Loucy (cell line): Measurements from ENCODE around the gene XPO4.
"Not testable (repeated sequence)": the region's sequence is repeated elsewhere in the genome, so short reads cannot be mapped to it uniquely, and the experiment has no call there.

Source experiments
- H2AFZ ChIP-seq: fragments of 200-600 bp; sonication (generic); 2 replicates; pipeline ENCODE4 v1.6.0; 2016; ENCODE audit warnings: antibody characterized with exemption, mild to moderate bottlenecking, low read length, moderate library complexity
- H3F3A ChIP-seq: fragments of 200-600 bp; 2 replicates; pipeline ENCODE4 v1.6.0; 2016; ENCODE audit warnings: antibody characterized with exemption, low read depth, mild to moderate bottlenecking
- H3K27me3 ChIP-seq: fragments of 200-600 bp; sonication (generic); 2 replicates; pipeline ENCODE4 v1.6.1; 2014; ENCODE audit warnings: low read length, mild to moderate bottlenecking; ENCODE audit not compliant: insufficient read depth, poor library complexity, severe bottlenecking
- H3K36me3 ChIP-seq: fragments of 200-600 bp; sonication (generic); 2 replicates; pipeline ENCODE4 v1.6.1; 2016; ENCODE audit warnings: low read length; ENCODE audit not compliant: insufficient read depth
- H3K4me1 ChIP-seq: fragments of 200-600 bp; sonication (generic); 2 replicates; pipeline ENCODE4 v1.5.1; 2014; ENCODE audit warnings: low read length, mild to moderate bottlenecking; ENCODE audit not compliant: insufficient read depth, poor library complexity, severe bottlenecking
- H3K4me2 ChIP-seq: fragments of 200-600 bp; sonication (generic); 2 replicates; pipeline ENCODE4 v1.6.0; 2014; ENCODE audit warnings: antibody characterized with exemption, low read length, low read depth, mild to moderate bottlenecking; ENCODE audit not compliant: poor library complexity, severe bottlenecking
- H3K4me3 ChIP-seq: fragments of 200-600 bp; sonication (generic); 2 replicates; pipeline ENCODE4 v1.5.1; 2014; ENCODE audit warnings: low read length, mild to moderate bottlenecking, mixed read lengths; ENCODE audit not compliant: poor library complexity, severe bottlenecking
- H3K79me2 ChIP-seq: fragments of 200-600 bp; sonication (generic); 2 replicates; pipeline ENCODE4 v1.6.1; 2014; ENCODE audit warnings: low read length; ENCODE audit not compliant: insufficient read depth
- H3K9ac ChIP-seq: fragments of 200-600 bp; sonication (generic); 2 replicates; pipeline ENCODE4 v1.6.0; 2014; ENCODE audit warnings: mild to moderate bottlenecking, low read depth, low read length, moderate library complexity; ENCODE audit not compliant: poor library complexity, severe bottlenecking
- H3K9me2 ChIP-seq: fragments of 200-600 bp; sonication (generic); replicated peaks from 2 replicates; pipeline ENCODE4 v1.6.1; 2016; ENCODE audit warnings: low read depth, low read length, mixed read lengths
- H3K9me3 ChIP-seq: fragments of 200-600 bp; sonication (generic); 2 replicates; pipeline ENCODE4 v1.6.1; 2014; ENCODE audit warnings: mild to moderate bottlenecking, antibody characterized with exemption, low read length, low read depth; ENCODE audit not compliant: insufficient read depth
- H4K20me1 ChIP-seq: fragments of 200-600 bp; sonication (generic); 2 replicates; pipeline ENCODE4 v1.6.0; 2014; ENCODE audit warnings: antibody characterized with exemption, low read length, mild to moderate bottlenecking; ENCODE audit not compliant: insufficient read depth, poor library complexity, severe bottlenecking
- EZH2phosphoT487 ChIP-seq: fragments of 200-600 bp; IDR thresholded peaks from 2 replicates; pipeline ENCODE4 v1.6.1; 2018; ENCODE audit warnings: antibody characterized with exemption, mild to moderate bottlenecking, moderate library complexity, borderline replicate concordance
- TF ChIP-seq, protein P1 (sequence below): fragments of 200-600 bp; sonication (generic); conservative IDR thresholded peaks from 2 replicates; pipeline ENCODE4 v1.5.1; 2014; ENCODE audit warnings: mild to moderate bottlenecking, antibody characterized with exemption, low read length

The XPO4 gene

DNA sequence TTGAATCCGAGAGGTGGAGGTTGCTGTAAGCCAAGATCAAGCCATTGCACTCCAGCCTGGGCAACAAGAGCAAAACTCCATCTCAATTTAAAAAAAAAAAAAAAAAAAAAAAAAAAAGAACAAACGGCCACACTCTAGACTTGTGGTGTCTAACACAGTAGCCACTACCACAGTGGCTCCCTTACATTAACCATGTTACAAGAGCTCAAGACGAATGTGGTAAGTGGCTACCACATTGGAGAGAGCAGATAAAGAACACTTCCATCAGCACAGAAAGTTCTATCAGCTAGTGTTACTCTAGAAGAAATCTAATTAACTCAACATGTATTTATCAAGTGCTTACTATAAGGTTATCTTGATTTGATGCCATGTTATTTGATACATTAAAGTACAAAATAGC, 11.5 kb downstream of the XPO4 start:
- H3F3A ChIP-seq: no peaks in the 10 kb centered on the region
- no peaks in the 10 kb centered on the region for H3K9me2 ChIP-seq
- no peak overlapping the region for H3K4me2 ChIP-seq
- H3K79me2 ChIP-seq: peaks cover 97% of the 10 kb centered on the region
- no peak overlapping the region for H3K9ac ChIP-seq
- TF ChIP-seq, protein P1, sequence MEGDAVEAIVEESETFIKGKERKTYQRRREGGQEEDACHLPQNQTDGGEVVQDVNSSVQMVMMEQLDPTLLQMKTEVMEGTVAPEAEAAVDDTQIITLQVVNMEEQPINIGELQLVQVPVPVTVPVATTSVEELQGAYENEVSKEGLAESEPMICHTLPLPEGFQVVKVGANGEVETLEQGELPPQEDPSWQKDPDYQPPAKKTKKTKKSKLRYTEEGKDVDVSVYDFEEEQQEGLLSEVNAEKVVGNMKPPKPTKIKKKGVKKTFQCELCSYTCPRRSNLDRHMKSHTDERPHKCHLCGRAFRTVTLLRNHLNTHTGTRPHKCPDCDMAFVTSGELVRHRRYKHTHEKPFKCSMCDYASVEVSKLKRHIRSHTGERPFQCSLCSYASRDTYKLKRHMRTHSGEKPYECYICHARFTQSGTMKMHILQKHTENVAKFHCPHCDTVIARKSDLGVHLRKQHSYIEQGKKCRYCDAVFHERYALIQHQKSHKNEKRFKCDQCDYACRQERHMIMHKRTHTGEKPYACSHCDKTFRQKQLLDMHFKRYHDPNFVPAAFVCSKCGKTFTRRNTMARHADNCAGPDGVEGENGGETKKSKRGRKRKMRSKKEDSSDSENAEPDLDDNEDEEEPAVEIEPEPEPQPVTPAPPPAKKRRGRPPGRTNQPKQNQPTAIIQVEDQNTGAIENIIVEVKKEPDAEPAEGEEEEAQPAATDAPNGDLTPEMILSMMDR: no peak
- no peak for TF ChIP-seq EZH2phosphoT487
- H3K4me1 ChIP-seq: no peaks in the 10 kb centered on the region
- no peak overlapping the region for H3K4me3 ChIP-seq
- H4K20me1 ChIP-seq: peaks cover 16% of the 10 kb centered on the region
- H3K27me3 ChIP-seq: no peaks in the 10 kb centered on the region
- H3K9me3 ChIP-seq: no peaks in the 10 kb centered on the region
- peaks cover 3% of the 10 kb centered on the region; the same call in 1 of the 2 replicates for H3K36me3 ChIP-seq
- H2AFZ ChIP-seq: no peak overlapping the region

DNA sequence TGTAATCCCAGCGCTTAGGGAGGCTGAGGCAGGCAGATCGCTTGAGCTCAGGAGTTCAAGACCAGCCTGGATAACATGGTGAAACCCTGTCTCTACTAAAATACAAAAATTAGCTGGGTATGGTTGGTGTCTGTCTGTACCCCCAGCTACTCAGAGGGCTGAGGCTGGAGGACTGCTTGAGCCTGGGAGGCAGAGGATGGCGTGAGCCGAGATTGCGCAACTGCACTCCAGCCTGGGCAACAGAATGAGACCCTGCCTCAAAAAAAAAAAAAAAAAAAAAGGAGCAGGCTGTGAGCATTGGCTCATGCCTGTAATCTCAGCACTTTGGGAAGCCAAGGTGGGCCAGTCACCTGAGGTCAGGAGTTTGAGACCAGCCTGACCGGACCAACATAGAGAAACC, 12.0 kb downstream of the XPO4 start:
- peaks cover 15% of the 10 kb centered on the region for H4K20me1 ChIP-seq

GRCh38 chr13:20882206-20882605, 20.3 kb downstream of the XPO4 start:
- Histone ChIP-seq H3F3A (peaks cover 6% of the 10 kb centered on the region; the same call in 1 of the 2 replicates), H3K4me2 (no peak overlapping the region), H3K9me2 (no peaks in the 10 kb centered on the region), H3K4me3 (no peak overlapping the region), H3K4me1 (no peaks in the 10 kb centered on the region), H4K20me1 (peaks cover 12% of the 10 kb centered on the region), H2AFZ (no peak overlapping the region), H3K79me2 (peaks cover 95% of the 10 kb centered on the region), H3K27me3 (no peaks in the 10 kb centered on the region), H3K36me3 (no peaks in the 10 kb centered on the region), H3K9me3 (no peaks in the 10 kb centered on the region), H3K9ac (no peak overlapping the region)
- no peak for TF ChIP-seq EZH2phosphoT487
- TF ChIP-seq, protein P1: no peak

More for the DNA sequence above, 12.0 kb downstream of the XPO4 start:
- not testable (repeated sequence) for H3F3A ChIP-seq, H3K9ac ChIP-seq, H3K27me3 ChIP-seq, H3K36me3 ChIP-seq, H3K4me2 ChIP-seq, H2AFZ ChIP-seq, H3K9me2 ChIP-seq, H3K9me3 ChIP-seq, H3K4me1 ChIP-seq, H3K4me3 ChIP-seq
- H3K79me2 ChIP-seq: peaks cover 96% of the 10 kb centered on the region

- Histone ChIP-seq H3K36me3 (no peaks in the 10 kb centered on the region), H3K4me3 (no peak overlapping the region), H3K79me2 (peaks cover 95% of the 10 kb centered on the region), H3F3A (no peaks in the 10 kb centered on the region), H3K9me3 (no peaks in the 10 kb centered on the region), H3K4me1 (no peaks in the 10 kb centered on the region), H2AFZ (no peak overlapping the region), H3K9ac (no peak overlapping the region), H3K9me2 (no peaks in the 10 kb centered on the region), H3K27me3 (no peaks in the 10 kb centered on the region), H4K20me1 (peaks cover 8% of the 10 kb centered on the region), H3K4me2 (no peak overlapping the region)
- TF ChIP-seq, protein P1: no peak
- TF ChIP-seq EZH2phosphoT487: no peak
These were observed 24.6 kb downstream of the XPO4 start for GRCh38 chr13:20877902-20878301.

- not testable (repeated sequence) for H3K9me3 ChIP-seq, H3K9ac ChIP-seq, H3K4me1 ChIP-seq, H3F3A ChIP-seq, H3K36me3 ChIP-seq, H3K4me3 ChIP-seq, H3K27me3 ChIP-seq, H3K9me2 ChIP-seq, H3K4me2 ChIP-seq, H2AFZ ChIP-seq
- peaks cover 95% of the 10 kb centered on the region for H3K79me2 ChIP-seq
- H4K20me1 ChIP-seq: peaks cover 17% of the 10 kb centered on the region
These were observed 25.7 kb downstream of the XPO4 start for GRCh38 chr13:20876802-20877201.
